HK-2 (cell line): ENCODE data around the gene FOXO3.

Source experiments
- DNase-seq: peaks from one replicate; pipeline ENCODE4 v3.0.0-alpha.2; 2018; ENCODE audit not compliant: unreplicated experiment

The FOXO3 gene

GRCh38 chr6:108594640-108595039 is 33.9 kb downstream of the FOXO3 start:
- no peak for DNase-seq

GRCh38 chr6:108596956-108597355 is 36.2 kb downstream of the FOXO3 start:
- DNase-seq: no peak

- no peak for DNase-seq
These were observed 37.0 kb downstream of the FOXO3 start for GRCh38 chr6:108597572-108598304.

DNA sequence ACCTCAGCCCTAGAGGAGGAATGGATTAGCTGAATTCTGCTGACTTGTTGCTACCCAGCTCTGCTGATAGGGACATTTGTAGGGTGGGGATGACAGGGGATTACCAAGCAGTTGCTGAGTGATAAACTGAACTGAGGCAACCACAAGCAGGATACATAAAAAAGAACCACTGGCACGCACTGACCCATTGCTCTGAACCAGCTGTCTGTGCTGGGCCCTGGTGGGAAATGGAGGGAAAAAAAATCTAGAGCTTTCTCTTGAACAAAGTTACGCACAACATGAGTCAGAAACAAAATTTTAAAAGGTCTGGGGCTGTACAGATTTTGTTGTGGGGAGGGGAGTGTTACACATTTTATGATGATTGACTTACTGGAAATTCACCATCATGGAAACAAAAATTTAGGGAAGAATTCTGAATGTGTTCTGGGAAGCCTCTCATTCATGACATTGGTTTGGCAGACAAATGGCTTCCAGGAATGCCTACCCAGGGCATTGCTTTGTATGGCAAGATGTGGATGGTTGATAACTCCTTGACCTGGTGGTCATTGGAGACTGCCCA is 37.7 kb downstream of the FOXO3 start:
- DNase-seq: no peak

- DNase-seq: no peak
These were observed 43.4 kb downstream of the FOXO3 start for GRCh38 chr6:108604156-108604555.

- DNase-seq: no peak
These were observed 45.6 kb downstream of the FOXO3 start for GRCh38 chr6:108606250-108606690.

DNA sequence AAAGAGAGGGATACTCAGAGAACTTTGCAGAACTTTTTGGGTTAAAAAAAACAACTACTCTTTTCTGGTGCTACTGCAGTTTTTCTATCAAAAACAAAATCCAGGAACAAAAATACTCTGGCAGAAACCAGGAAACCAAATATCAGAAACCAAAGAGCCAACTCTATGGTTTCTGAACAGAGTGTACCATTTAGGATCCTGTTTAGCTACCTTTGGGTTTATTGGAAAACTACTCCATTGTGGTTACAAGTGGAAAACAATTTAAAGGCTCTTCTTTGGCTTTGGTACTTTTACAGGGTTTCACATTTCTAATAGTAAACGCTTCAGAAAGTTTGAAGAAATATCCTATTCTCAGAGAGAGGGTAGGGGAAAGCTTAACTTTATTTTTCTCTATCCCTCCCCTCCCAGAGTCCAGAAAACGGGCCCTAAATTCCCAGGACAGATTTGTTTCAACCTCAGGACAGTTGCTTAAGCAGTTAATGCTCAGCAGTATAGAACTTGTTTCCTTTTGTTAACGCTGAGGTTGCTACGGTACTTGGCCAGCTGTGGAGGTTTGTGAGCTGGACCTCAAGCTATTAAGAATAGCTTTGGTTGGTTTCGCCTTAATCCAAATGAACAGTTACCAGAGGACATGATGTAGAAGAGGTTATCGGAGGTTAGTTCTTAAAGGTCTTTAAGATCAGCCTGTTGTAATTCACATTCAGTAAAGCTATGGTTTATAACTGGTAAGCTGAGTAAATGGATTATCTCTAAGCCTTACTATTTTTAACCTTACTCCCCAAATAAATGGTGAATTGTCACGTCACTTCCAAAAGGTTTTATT is 47.9 kb downstream of the FOXO3 start:
- no peak for DNase-seq

DNA sequence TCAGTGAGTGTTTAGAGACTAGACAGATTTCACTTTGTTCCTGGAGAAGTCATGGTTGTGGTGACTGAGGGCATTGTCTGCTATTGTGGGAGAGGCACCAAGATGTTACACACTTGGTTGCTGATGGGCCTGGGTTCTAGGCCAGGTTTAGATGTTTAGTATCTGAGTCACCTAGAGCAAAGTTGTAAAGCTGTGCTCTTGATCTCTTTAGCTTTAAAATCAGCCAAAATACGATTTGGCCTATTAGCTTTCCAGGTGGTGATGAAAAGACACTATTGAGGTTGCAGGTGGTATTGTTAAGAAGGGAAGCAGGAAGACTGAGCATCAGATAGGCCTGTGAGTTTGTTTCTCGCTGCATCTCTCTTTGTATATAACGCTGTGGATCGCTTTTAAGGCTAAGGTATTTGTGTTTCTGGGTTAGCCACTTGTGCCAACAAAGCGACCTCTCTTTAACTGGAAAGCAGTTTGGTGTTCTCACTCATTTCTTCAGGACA is 48.6 kb downstream of the FOXO3 start:
- no peak for DNase-seq

DNA sequence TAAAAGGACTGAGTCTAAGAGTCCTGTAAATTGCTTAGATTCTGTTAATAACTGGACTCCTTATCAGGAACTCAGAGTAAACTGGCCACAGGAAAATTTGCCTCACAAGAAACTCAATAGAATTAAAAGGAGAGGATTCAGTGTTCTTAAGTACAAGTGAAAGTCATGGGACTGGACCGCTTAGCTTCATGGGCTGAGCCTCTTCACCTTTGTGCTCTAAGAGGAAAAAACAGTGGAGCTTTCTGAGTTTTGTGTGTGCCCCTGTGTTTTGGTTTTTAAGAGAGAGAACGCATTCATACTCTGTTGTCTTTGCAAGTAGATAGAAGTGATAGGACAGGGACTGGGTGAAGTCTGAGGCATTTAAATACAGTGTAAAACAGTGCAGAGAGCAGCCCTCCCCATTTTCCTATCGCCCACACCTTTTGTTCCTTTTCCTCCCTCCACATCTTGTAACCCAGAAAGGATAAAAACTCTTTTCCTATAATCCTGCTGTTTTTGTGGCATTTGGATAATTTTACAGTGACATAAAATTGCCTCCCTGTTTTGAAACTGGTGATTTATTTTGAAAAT is 49.6 kb downstream of the FOXO3 start:
- DNase-seq: no peak

DNA sequence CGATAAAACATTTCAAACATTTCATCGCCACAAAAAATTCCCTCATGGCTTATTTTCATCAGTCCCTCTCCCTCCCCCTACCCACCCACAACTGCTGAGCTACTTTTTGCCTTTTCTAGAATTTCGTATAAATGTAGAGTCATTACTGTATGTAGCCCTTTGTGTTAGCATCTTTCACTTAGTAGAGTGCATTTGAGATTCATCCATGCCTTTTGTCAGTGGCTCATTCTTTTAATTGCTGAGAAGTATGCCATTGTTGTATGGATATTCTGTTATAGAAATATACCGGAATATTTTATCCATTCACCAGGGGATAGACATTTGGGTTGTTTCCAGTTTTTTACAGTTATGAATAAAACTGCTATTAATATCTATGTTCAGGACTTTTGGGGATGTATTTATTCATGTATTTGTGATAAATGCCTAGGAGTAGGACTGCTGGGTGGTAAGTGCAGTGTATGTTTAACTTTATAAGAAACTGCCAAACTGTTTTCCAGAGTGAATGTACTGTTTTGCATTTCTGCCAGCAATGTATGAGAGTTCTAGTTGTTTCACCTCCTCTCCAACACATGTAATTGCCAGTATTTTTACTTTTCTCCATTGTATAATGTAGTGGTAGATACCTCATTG is 50.4 kb downstream of the FOXO3 start:
- DNase-seq: no peak

DNA sequence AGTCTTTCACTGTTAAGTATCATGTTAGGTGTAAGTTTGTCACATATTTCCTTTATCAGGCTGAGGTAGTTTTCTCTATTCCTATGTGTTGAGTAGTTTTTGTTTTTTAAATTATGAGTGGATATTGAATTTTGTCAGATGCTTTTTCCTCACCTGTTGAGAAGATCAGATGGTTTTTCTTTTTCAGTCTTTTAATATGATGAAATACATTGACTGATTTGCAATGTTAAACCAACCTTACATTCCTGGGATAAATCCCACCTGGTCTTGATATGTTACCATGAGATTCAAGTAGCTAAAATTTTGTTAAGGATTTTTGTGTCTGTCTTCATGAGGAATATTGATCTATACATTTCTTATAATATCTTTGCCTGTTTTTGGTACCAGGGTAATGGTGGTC is 52.1 kb downstream of the FOXO3 start:
- no peak for DNase-seq

GRCh38 chr6:108616544-108616943 is 55.8 kb downstream of the FOXO3 start:
- no peak for DNase-seq

- DNase-seq: no peak
These were observed 56.3 kb downstream of the FOXO3 start for GRCh38 chr6:108616973-108617372.

GRCh38 chr6:108618623-108619152 is 58.0 kb downstream of the FOXO3 start:
- no peak for DNase-seq

DNA sequence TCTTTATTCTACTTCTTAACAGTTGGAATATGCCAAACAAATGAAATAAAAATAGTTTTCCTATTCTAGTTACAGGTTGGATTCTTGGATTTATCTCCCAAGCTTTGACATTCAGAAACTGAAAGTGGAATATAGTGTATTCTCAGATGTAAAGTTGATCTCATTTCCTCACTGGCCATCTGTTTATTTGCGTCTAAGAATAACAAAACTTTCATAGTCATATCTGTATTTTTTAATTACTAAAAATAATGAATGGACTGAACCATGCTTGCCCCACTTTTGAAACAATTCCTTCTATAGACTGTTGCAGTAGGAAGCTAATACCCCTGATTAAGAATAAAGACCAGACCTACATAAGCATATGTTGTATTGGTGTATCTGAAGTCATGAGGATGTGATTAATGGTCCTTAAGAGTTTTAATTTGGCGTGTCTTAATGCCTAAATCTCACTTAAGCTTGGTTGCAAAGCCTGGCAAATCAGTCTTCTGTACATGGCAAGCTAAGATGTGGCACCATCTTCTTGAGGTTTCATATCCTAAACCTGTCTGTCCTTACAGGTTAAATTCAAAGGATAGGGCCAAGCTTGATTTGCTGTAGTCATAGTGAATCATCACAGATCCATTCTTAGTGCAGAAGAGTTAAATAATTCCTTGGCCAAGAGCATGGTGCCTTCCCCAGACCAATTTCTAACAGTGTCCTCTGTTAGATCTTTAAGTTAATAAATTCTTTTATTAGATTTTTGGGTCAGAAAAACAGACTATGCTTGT is 58.9 kb downstream of the FOXO3 start:
- DNase-seq: no peak

- DNase-seq: peak; percentile 65
These were observed 60.4 kb downstream of the FOXO3 start for GRCh38 chr6:108621117-108621516.

- DNase-seq: no peak
These were observed 62.1 kb downstream of the FOXO3 start for GRCh38 chr6:108622641-108623298.

- DNase-seq: no peak
These were observed 63.3 kb downstream of the FOXO3 start for GRCh38 chr6:108623995-108624394.

GRCh38 chr6:108625581-108625980 is 64.9 kb downstream of the FOXO3 start:
- DNase-seq: no peak

- no peak for DNase-seq
These were observed 66.1 kb downstream of the FOXO3 start for GRCh38 chr6:108626777-108627176.
